A549 treated with dexamethasone at 1 μM for 4 hours (cell line): Measurements from ENCODE around the gene NFRKB. TPM values are rescaled to one million over a fixed set of nuclear protein-coding genes. Genes with fewer than 3 reads are reported as not detected.

Source experiments
- total RNA-seq: library from RNA; stranded (reverse); fragments of 200-300 nt; extraction: Qiagen RNA extraction; gene quantifications from 5 replicates; pipeline ENCODE4 v1.2.3, GENCODE V29; 2022

The NFRKB gene
- 8.5 to 13.5 TPM (median 13.2 TPM) in 5 replicates for total RNA-seq

GRCh38 chr11:129895126-129896041 is at the start of gene NFRKB:
TSS of gene NFRKB (minus strand) at chr11:129895578. CDS start at chr11:129892849, 2,729 bp downstream.

Other genes with a start within 250 kb of the NFRKB start
- 0.04 to 0.18 TPM (median 0.11 TPM) in 5 replicates for gene TMEM45B, start 79.7 kb downstream of the NFRKB start, total RNA-seq
- 1.0 to 2.0 TPM (median 1.8 TPM) in 5 replicates for gene PRDM10, start 107.3 kb upstream of the NFRKB start, total RNA-seq
- 160 to 184 TPM (median 178 TPM) in 5 replicates for gene APLP2, start 174.3 kb upstream of the NFRKB start, total RNA-seq